PFSK-1 (cell line): Measurements from ENCODE around the gene WDR37.

Experiments used
- POLR2AphosphoS5 ChIP-seq: IDR thresholded peaks from 2 replicates; pipeline ENCODE4 v1.6.1; 2012; ENCODE audit warnings: low read depth, mild to moderate bottlenecking, control low read depth, low read length, moderate library complexity
- SIN3A ChIP-seq: IDR thresholded peaks from 2 replicates; pipeline ENCODE4 v1.6.1; 2012; ENCODE audit warnings: mild to moderate bottlenecking, low read length, moderate library complexity, borderline replicate concordance; ENCODE audit not compliant: insufficient read depth
- TAF1 ChIP-seq: IDR thresholded peaks from 2 replicates; pipeline ENCODE4 v1.6.1; 2012; ENCODE audit warnings: low read length, control low read depth, borderline replicate concordance; ENCODE audit not compliant: insufficient read depth

- TF ChIP-seq POLR2AphosphoS5 (no peak), SIN3A (no peak), TAF1 (no peak)
Observed at GRCh38 chr10:1037098-1037497, 19.1 kb upstream of the WDR37 start.
